PC-3 (cell line): ENCODE results near the gene RHOXF2. TPM values are rescaled to one million over a fixed set of nuclear protein-coding genes. Genes with fewer than 3 reads are reported as not detected.

Source experiments
- ATAC-seq: fragments of 200-7000 bp; cut with Tn5 transposase; 2 replicates; pipeline ENCODE4 v1.9.1; 2020; ENCODE audit warnings: mild to moderate bottlenecking, moderate library complexity
- BruUV-seq: library from RNA; stranded (reverse); fragments of 400-500 nt; replicated peaks from 2 replicates; lab custom pipeline; 2021; lab: Mats Ljungman, UMichigan
- CTCF ChIA-PET: fragments of 300-600 bp; sonication (Branson Sonifier 250); formaldehyde crosslinking; loops from one replicate; lab custom pipeline; 2022; ENCODE audit warnings: antibody characterized with exemption; lab: Charles Lee
- POLR2A ChIA-PET: fragments of 300-600 bp; sonication (Branson Sonifier 250); formaldehyde crosslinking; loops from one replicate; lab custom pipeline; 2022; ENCODE audit warnings: antibody characterized with exemption; ENCODE audit not compliant: unreplicated experiment; lab: Charles Lee
- DNase-seq: peaks from one replicate; pipeline ENCODE4 v3.0.0-alpha.2; 2015
- H2AFZ ChIP-seq: fragments of 300-600 bp; sonication (generic); 2 replicates; pipeline ENCODE4 v1.6.0; 2016; ENCODE audit warnings: antibody characterized with exemption, low read length
- H3F3A ChIP-seq: fragments of 300-600 bp; sonication (generic); one replicate; pipeline ENCODE4 v1.6.0; 2017; ENCODE audit warnings: antibody characterized with exemption, low read length, control low read depth, mild to moderate bottlenecking; ENCODE audit not compliant: unreplicated experiment
- H3K27ac ChIP-seq: fragments of 300-600 bp; sonication (generic); 2 replicates; pipeline ENCODE4 v1.5.1; 2016; ENCODE audit warnings: mild to moderate bottlenecking, low read length
- H3K27me3 ChIP-seq: fragments of 300-600 bp; sonication (generic); 2 replicates; pipeline ENCODE4 v1.6.1; 2016; ENCODE audit warnings: low read length, mixed read lengths
- H3K36me3 ChIP-seq: fragments of 300-600 bp; sonication (generic); 2 replicates; pipeline ENCODE4 v1.6.1; 2016; ENCODE audit warnings: low read depth, mixed run types, low read length, mixed read lengths
- H3K4me1 ChIP-seq: fragments of 300-600 bp; sonication (generic); 2 replicates; pipeline ENCODE4 v1.5.1; 2016; ENCODE audit warnings: low read length; ENCODE audit not compliant: insufficient read depth
- H3K4me2 ChIP-seq: fragments of 300-600 bp; sonication (generic); 2 replicates; pipeline ENCODE4 v1.6.0; 2016; ENCODE audit warnings: low read length
- H3K4me3 ChIP-seq: fragments of 300-600 bp; sonication (generic); 2 replicates; pipeline ENCODE4 v1.5.1; 2016; ENCODE audit warnings: mild to moderate bottlenecking, low read length, mixed read lengths
- H3K79me2 ChIP-seq: fragments of 300-600 bp; sonication (generic); 2 replicates; pipeline ENCODE4 v1.6.1; 2017; ENCODE audit warnings: low read length, mixed read lengths
- H3K9ac ChIP-seq: fragments of 300-600 bp; sonication (generic); 2 replicates; pipeline ENCODE4 v1.6.0; 2016; ENCODE audit warnings: mild to moderate bottlenecking, low read length
- H3K9me2 ChIP-seq: fragments of 300-600 bp; sonication (generic); replicated peaks from 2 replicates; pipeline ENCODE4 v1.6.1; 2016; ENCODE audit warnings: mixed run types, low read length, mixed read lengths
- H3K9me3 ChIP-seq: fragments of 300-600 bp; sonication (generic); 2 replicates; pipeline ENCODE4 v1.6.1; 2016; ENCODE audit warnings: low read length, mixed read lengths
- H4K20me1 ChIP-seq: fragments of 300-600 bp; sonication (generic); 2 replicates; pipeline ENCODE4 v1.6.1; 2016; ENCODE audit warnings: low read length, mixed read lengths
- CTCF ChIP-seq: fragments of 300-600 bp; sonication (generic); conservative IDR thresholded peaks from 2 replicates; pipeline ENCODE4 v1.5.1; 2017; ENCODE audit warnings: antibody characterized with exemption, low read depth, mild to moderate bottlenecking, low read length
- EZH2 ChIP-seq: fragments of 300-600 bp; sonication (generic); IDR thresholded peaks from one replicate; pipeline ENCODE4 v1.6.1; 2017; ENCODE audit warnings: antibody characterized with exemption, mild to moderate bottlenecking, low read length; ENCODE audit not compliant: unreplicated experiment
- EZH2phosphoT487 ChIP-seq: fragments of 300-600 bp; sonication (generic); IDR thresholded peaks from 2 replicates; pipeline ENCODE4 v1.6.1; 2018; ENCODE audit warnings: mild to moderate bottlenecking, antibody characterized with exemption, low read length, borderline replicate concordance
- intact Hi-C: fragments of 100-400 bp; cut with micrococcal nuclease; formaldehyde crosslinking; loops from 2 replicates; pipeline ENCODE4 v1.9.0; 2023
- total RNA-seq: library from RNA; depleted of rRNA; stranded (reverse); fragments of >200 nt; gene quantifications from 2 replicates; pipeline ENCODE4 v1.2.3, GENCODE V29; 2014

Gene RHOXF2
- total RNA-seq, 1 experiment from 2014 or later, result not detected

- POLR2A ChIA-PET, result no interaction called here
- Histone ChIP-seq H3K9me3 (no peaks in the 10 kb centered on the region), H3K4me1 (no peaks in the 10 kb centered on the region), H3K27me3 (no peaks in the 10 kb centered on the region), H3K9ac (no peak overlapping the region), H3K36me3 (no peaks in the 10 kb centered on the region), H2AFZ (no peak overlapping the region), H3K4me3 (no peak overlapping the region), H3K27ac (no peak overlapping the region), H3F3A (no peaks in the 10 kb centered on the region), H3K79me2 (no peaks in the 10 kb centered on the region), H4K20me1 (no peaks in the 10 kb centered on the region), H3K9me2 (no peaks in the 10 kb centered on the region), H3K4me2 (no peak overlapping the region)
- ATAC-seq (no peak), DNase-seq (no peak)
- TF ChIP-seq EZH2phosphoT487 (no peak), CTCF (no peak), EZH2 (no peak)
- intact Hi-C loops, result loop anchor here (1.0 kb wide), 1 partner anchor 76 kb away; no protein-coding TSS in a partner anchor
- CTCF ChIA-PET, result interaction anchor here (0.7 kb wide), 1 partner anchor 77 kb away, joined by 3 read pairs; no protein-coding TSS in a partner anchor
- BruUV-seq, result no TSS peak
Observed at GRCh38 chrX:120136840-120137239, 21.6 kb upstream of the RHOXF2 start.

DNA sequence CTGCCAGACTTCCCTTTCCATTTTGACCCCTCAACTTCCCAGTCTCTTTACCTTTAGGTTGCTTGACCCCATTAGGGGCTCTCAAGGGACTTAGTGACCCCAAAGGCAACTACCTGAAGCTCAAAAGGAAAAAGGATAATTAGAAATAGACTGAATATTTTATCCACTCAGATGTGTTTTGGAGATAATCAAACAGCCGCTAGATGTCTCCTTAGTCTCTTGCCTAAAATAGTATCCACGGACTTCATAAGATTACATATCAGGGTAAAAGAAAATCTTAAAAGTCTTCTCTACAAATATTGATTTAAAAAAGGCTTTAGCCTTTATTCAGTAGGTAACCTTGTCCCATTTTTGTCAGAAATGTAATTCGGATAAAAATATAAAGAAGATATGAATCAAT, 21.0 kb upstream of the RHOXF2 start:
- Histone ChIP-seq H2AFZ (peak overlapping the region; percentile 71), H3K27me3 (no peaks in the 10 kb centered on the region), H3K36me3 (no peaks in the 10 kb centered on the region), H4K20me1 (no peaks in the 10 kb centered on the region), H3K9ac (0 out of 2 replicates have a peak overlapping the region, but pooled peaks have one; percentile 18), H3K4me2 (peak overlapping the region; percentile 88), H3K9me2 (no peaks in the 10 kb centered on the region), H3F3A (no peaks in the 10 kb centered on the region), H3K9me3 (no peaks in the 10 kb centered on the region), H3K4me1 (no peaks in the 10 kb centered on the region), H3K4me3 (peak overlapping the region; percentile 69), H3K79me2 (no peaks in the 10 kb centered on the region), H3K27ac (no peak overlapping the region)
- intact Hi-C loops, result loop anchor here (1.0 kb wide), 1 partner anchor 76 kb away; no protein-coding TSS in a partner anchor
- BruUV-seq, result no TSS peak
- no peak for TF ChIP-seq EZH2phosphoT487
- peak; percentile 63 for TF ChIP-seq CTCF
- POLR2A ChIA-PET, result no interaction called here
- CTCF ChIA-PET, result no interaction called here
- ATAC-seq, result peak; percentile 59
- peak; percentile 19 for DNase-seq

DNA sequence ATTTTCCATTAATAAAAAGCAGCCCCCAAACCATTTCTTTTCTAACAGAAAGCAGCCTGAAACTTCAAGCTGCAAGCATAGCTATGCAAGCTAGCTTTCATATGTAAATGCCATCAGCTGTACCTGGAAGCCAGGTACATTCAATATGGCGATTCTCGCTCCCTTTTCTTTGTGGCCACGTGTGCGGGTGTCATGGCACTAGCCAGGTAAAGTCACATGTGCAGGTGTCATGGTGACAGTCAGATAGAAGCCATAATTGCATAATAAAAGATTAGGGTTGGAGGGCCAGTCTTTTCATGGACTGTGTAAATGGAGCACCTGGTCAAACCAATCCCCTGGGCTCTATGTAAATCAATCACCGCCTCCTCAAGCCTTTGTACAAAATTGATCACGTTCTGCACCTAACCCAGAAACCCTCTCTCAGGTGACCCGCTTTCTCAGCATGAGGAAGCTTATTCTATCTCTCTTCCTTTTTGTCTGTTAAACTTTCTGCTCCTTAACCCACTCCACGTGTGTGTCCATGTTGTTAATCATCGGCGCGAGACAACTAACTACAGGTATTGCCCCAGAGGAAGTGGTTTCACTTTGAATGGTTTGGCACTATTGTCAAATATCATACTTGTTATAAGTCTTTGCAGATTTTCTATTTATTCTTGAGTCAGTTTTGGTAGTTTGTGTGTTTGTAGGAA, 18.0 kb upstream of the RHOXF2 start:
- H3K79me2 ChIP-seq, result no peaks in the 10 kb centered on the region
- DNase-seq (no peak), ATAC-seq (no peak)
- no peaks in the 10 kb centered on the region for H3K9me3 ChIP-seq
- H3K4me3 ChIP-seq, result no peak overlapping the region
- no peak overlapping the region for H3K9ac ChIP-seq
- intact Hi-C loops, result no loop called here
- H3K4me2 ChIP-seq, result no peak overlapping the region
- no peaks in the 10 kb centered on the region for H3K9me2 ChIP-seq
- no peaks in the 10 kb centered on the region for H3K4me1 ChIP-seq
- POLR2A ChIA-PET, result no interaction called here
- BruUV-seq, result no TSS peak
- no peaks in the 10 kb centered on the region for H3K27me3 ChIP-seq
- no peak overlapping the region for H3K27ac ChIP-seq
- no peaks in the 10 kb centered on the region for H4K20me1 ChIP-seq
- CTCF ChIA-PET, result no interaction called here
- no peak overlapping the region for H2AFZ ChIP-seq
- no peaks in the 10 kb centered on the region for H3K36me3 ChIP-seq
- H3F3A ChIP-seq, result no peaks in the 10 kb centered on the region
- TF ChIP-seq EZH2phosphoT487, result no peak
- no peak for TF ChIP-seq EZH2
- TF ChIP-seq CTCF, result no peak
